Stimulated activated CD4-positive, alpha-beta T cell treated with anti-CD3 and anti-CD28 coated beads, Interleukin-15, amount 100 ng/mL, for 24 hours (primary cell): Measurements from ENCODE around the gene PARD3B.

ENCODE experiments used
- DNase-seq: peaks from one replicate; pipeline ENCODE4 v3.0.0-alpha.2; 2020

The PARD3B gene

GRCh38 chr2:205596581-205596980 lies 1051.3 kb downstream of the PARD3B start:
- DNase-seq, result no peak

DNA sequence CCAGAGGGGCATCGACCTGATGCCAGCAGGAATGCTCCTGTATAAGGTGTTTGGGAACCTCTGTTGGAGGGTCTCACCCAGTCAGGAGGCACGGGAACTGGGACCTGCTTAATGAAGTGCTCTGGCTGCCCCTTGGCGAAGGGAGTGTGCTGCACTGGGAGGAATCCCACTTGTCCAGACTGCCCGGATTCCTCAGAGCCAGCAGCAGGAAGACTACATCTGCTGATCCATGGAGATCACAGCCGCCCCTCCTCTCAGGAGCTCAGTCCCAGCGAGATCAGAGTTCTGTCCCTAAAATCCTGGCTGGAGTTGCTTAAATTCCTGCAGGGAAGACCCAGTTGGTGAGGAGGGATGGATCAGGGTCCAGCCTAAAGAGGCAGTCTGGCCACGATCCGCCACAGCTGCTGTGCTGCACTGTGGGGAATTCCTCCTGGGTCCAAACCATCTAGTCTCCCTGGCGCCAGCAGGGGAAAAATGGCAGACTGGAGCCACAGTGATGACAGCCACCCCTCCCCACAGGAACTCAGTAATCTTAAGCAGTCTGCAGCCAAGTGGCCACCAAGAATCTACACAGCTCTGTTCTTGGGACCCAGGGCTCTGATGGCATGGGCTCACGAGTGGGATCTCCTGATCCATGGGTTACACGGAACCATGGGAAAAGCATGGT lies 1060.5 kb downstream of the PARD3B start:
- no peak for DNase-seq

DNA sequence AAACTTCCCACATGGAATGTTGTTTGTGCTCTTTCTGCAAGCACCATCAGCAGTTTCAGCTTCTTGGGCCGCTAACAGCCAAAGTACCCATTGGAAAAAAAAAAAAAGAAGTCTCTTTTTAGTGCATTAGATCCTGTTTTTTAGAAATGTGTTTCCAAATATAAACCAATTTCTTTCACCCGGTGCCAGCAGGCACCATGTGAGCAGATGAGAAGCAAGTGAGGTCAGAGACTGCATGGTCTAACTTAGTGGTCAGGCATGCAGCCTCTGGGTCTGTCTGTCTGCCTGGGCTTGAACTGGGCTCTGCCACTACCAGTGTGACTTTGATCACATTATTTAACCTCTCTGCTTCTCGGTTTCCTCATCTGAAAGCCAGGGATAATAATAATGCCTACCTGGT lies 1061.9 kb downstream of the PARD3B start:
- DNase-seq, result no peak

GRCh38 chr2:205609113-205609512 lies 1063.8 kb downstream of the PARD3B start:
- DNase-seq, result no peak

GRCh38 chr2:205610437-205610836 lies 1065.2 kb downstream of the PARD3B start:
- no peak for DNase-seq

GRCh38 chr2:205612636-205613035 lies 1067.4 kb downstream of the PARD3B start:
- peak; percentile 75 for DNase-seq

DNA sequence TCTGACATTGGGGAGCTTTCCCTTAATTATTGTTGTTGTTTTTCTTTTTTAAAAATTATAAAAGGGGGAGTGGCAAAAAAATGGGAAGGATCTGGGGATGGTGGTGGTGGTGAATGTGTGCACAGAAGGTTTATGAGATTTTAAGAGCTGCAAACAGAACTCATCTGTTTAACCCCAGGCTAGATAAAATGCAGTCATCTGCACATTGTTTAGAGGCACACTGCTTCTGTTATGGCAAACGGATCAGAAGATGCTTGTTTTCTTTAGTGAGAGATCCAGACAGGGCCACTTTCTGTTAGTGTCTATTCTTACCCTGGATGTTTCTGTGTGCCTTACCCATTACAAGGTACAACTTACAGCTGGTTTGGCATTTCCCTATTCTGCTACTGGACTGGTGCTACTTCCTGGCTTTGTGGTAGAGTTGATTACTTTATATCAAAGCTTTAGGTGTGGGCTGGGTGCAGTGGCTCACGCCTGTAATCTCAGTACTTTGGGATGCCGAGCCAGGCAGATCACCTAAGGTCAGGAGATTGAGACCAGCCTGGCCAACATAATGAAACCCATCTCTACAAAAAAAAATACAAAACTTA lies 1068.8 kb downstream of the PARD3B start:
- DNase-seq, result no peak

GRCh38 chr2:205614965-205615364 lies 1069.7 kb downstream of the PARD3B start:
- DNase-seq, result no peak

GRCh38 chr2:205617905-205618304 lies 1072.6 kb downstream of the PARD3B start:
- no peak for DNase-seq

DNA sequence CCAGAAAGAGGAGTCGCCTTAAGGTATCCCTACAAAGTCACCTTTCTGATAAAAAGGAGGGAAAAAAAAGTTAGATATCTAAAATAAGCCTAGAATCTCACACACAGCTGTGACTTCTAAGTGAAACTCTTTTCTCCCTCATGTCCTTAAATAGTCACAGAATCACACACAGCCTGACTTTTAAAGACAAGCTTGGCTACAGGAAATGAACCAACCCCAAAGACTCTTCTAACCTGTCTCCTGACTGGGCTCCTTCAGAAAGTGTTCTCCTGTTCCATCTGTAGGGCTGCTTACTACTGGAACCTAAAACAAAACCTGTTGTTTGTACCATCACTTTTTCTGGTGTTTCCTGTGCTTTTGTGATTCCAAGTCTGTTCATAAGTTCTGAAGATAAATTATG lies 1074.3 kb downstream of the PARD3B start:
- no peak for DNase-seq

DNA sequence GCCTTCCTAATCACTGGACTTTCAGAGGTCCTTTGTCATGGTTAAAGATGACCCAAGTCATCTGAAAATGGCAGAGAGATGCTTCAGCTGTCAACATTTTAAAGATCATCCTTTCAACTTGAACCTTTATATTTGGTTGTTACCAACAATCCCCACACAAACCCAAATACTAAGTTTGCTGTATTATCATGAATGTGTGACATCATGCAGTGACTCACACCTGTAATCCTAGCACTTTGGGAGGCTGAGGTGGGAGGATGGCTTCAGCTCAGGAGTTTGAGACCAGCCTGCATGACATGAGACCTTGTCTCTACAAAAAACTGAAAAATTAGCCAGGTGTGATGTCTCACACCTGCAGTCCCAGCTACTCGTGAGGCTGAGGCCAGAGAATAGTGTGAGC lies 1081.8 kb downstream of the PARD3B start:
- DNase-seq, result no peak

DNA sequence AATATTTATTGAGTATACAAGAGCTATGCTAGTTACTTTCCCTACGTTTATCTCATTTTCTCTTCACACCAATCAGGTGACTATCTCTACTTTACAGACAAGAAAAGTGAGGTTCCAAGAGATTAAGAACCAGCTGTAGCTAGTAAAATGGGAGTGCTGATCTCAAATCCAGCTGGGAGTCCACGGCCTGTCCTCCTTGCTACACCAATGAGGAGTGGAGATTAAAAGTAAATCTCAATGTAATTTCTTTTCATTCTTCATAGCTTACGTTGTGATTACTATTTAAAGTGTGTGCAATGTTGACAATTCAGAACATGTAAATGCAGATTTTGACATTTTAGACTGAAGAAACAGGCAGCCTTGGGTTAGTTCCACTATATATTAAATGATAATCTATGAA lies 1083.1 kb downstream of the PARD3B start:
- DNase-seq, result no peak

DNA sequence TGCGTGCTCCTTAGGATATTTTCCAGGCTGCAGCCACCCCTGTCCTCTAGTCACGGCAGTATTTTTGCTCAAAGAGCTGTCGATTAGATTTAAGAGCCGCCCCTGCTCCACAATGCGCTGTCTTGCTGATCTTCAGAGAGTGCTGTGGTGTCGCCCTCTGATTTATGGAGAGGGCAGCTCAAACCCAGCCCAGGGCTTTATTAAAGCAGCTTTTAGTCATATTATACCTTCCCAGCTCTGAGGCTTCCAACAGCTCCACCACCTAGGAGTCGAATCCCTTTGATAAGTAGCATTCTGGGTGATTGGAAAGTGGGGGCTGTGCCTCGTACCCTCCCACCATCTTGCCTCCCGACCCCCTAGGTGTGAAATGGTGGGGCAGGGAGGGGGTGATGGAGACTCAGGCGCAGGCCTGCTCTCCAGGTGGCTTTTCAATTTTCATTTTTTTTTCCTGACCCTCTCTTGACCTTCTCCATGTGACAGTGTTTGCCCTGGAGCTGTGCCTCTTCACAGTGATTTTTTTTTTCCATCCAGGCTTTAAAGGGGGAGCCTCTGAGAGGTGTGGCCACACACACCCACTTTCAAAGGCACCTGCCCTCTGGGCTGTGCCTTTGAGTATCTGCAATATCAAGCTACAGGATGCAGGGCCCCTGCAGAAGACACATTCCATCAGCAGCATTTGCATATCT lies 1084.0 kb downstream of the PARD3B start:
- DNase-seq, result no peak

GRCh38 chr2:205633994-205634393 lies 1088.7 kb downstream of the PARD3B start:
- no peak for DNase-seq

DNA sequence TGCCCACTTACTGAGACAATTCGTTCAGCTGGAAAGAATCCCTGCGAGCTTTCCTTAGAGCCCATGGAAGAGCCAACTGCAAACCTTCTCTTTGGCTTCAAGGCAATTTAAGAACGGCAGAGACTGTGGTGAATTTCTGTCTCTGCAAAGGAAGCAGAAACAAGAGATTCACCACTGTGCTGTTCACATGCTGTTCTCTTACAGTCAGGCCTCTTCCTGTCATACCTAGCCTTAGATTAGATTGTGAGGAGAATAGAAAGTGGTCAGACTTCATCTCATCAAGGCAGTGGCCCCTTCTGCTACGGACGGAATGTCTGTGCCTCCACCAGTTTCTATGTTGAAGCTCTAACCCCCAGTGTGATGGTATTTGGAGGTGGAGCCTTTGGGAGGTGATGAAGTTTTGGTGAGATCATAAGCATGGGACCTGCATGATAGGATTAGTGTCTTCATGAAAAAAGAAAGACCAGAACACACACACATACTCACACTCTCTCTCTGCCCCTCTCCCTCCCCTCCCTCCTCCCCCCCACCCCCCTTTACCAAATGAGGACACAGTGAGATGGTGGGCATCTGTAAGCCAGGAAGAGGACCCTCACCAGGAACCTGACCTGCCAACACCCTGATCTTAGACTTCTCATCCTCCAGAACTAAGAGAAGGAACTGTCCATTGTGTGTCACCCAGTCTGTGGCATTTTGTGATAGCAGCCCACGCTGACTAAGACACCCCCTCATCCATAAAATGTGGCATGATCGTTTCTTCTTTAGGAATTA lies 1091.5 kb downstream of the PARD3B start:
- no peak for DNase-seq

DNA sequence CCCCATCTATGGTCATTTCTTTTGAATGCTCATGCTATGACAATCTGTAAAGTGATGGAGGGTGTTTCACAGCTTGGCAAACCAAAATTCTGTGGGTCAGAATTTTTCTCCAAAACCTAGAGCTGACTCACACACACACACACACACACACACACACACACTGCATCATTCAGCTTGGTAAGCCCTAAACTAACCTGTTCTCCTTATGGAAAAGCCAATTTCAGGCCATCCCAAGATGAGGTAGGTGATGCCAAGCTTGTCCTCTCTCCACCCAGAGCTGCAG lies 1092.0 kb downstream of the PARD3B start:
- DNase-seq, result no peak

DNA sequence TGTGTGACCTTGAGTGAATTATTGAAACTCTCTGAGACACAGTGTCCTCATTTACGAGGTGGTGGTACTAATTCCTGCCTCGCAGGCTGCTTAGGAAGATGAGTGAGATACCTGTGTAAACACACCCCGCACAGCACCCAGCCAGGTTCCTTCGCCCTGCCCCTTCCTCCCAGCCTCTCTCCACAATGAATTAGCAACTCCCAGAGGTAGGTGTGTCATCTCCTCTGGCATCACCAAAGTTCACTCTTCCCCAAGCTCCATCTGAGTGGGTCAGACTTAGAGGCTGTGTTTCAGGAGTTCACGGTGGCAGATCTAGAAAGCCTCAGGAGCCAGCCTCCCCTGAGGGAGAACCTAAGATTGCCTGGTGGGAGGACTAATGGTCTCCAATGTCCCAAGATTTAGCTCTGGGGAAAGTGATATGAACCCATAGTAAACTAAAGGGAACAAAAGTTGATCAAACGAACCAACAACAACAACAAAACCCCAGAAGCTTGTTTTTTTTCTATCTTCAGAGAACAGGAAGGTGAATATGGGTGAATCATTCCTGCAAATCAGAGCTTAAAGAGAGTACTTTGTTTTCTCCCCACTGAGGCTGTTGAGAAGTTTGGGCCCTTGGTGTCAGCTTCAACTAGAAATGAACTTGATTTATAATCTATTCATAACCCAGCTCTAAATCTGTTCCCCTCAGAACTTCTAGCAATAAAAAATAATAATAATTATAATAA lies 1092.7 kb downstream of the PARD3B start:
- no peak for DNase-seq

DNA sequence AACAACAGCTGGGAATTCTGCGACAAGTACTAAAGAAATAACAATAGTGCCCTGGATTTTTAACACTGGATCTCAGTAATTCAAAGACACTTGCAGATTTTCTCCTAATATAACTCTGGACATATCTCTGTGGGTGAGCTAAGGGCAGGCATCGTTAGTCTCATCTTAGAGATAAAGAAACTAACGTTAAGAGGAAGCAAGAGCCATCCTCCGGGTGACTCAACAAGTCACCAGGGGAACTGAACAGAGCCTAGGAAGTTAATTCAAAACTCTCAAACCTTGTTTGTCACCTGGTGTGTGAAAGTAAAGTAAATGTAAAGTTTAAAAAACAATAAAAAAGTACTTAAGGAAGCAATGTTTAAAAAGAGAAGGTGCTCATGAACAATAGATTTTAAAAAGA lies 1095.4 kb downstream of the PARD3B start:
- no peak for DNase-seq

DNA sequence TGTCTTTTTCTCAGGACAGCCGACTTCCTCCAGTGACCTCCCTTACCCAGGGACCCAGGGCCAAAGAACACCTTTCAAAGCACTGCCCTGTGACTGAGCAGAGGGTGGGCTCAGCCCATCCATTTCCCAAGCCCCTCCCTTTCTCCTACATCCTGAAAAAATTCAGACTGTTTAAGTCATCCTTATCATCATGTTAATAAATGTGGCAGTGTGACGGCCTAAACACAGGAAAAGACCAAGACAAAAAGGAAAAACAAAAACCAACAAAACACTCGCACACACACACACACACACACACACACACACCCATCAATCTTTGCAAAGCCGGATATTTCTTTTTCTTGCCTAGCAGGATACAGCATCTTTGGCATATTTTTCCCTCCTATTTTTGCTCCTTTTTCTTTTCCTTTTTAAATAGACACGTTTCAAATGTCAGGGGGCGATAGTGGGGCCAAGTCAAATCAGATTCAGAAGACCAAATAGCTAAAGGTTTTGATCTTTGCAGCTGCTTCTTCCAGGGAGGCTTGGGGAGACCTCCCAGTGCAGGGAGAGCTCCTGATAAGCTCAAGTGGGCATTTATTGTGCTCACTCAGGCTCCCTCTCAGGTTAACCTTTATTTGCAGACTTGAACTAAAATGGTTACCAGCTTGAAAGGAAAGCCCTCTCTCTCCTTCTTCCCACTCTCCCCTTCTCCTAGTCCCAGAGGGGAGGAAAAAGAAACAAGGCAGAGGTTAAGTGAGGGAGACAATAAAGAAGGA lies 1097.5 kb downstream of the PARD3B start:
- no peak for DNase-seq

DNA sequence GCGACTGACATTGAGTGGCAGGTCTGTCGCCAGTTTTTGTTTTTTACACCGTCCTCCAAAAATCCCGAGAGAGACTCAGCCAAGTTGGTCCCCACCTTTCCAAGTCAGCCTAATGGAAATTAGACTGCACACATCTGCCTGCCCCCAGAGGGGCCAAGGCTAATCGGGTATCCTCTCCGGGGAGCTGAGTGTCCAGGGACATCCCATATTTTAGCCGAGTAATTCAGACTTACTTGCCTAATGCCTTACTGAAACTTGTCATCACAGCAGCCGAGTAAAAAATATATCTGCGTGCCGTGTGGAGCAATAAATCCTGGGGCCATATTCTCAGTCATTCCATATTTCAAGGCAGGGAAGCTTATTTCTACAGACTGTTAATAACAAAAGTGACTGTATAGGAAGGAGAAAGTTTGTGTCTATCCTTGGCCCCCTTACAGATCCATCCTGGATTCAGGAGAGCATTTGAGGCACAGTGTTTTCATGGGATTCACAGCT lies 1098.2 kb downstream of the PARD3B start:
- DNase-seq, result no peak

DNA sequence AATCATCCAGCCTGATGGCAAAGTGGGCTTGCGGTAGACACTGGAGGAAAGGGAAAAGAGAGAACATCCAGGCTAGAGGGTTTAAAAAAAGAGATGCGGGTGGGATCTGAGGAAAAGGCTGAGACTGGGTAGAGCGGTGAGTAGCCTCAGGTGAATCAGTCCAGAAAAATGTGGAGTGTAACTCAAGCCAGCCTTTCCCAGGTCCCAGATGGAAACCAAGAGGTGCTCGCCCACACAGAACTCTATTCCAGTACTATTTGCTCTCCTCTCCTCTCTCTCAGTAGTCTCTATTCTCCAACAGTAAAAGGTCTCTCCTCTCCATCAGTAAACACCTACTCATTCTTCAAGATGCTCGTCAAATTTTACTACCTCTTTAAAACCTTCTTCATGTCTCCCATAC lies 1098.7 kb downstream of the PARD3B start:
- no peak for DNase-seq

- no peak for DNase-seq
These were observed 1101.4 kb downstream of the PARD3B start for GRCh38 chr2:205646680-205647079.
